H9 (cell line): ENCODE data around the gene CAVIN4. TPM values are rescaled to one million over a fixed set of nuclear protein-coding genes. Genes with fewer than 3 reads are reported as not detected.

ENCODE experiments used
- DNase-seq: peaks from one replicate; pipeline ENCODE4 v3.0.0-alpha.2; 2017
- H2AFZ ChIP-seq: one replicate; pipeline ENCODE4 v1.6.1; 2013; ENCODE audit warnings: mild to moderate bottlenecking, low read length, control low read depth, moderate library complexity
- H2AK5ac ChIP-seq: 2 replicates; pipeline ENCODE4 v1.6.1; 2013; ENCODE audit warnings: low read length, control low read depth, mixed read lengths; ENCODE audit not compliant: insufficient read length
- H2BK120ac ChIP-seq: one replicate; pipeline ENCODE4 v1.6.1; 2013; ENCODE audit warnings: low read depth, mild to moderate bottlenecking, low read length, control low read depth, inconsistent platforms; ENCODE audit not compliant: poor library complexity, severe bottlenecking
- H2BK12ac ChIP-seq: 2 replicates; pipeline ENCODE4 v1.6.1; 2013; ENCODE audit warnings: low read length, control low read depth, mixed read lengths, low read depth; ENCODE audit not compliant: insufficient read length
- H2BK15ac ChIP-seq: 2 replicates; pipeline ENCODE4 v1.6.1; 2013; ENCODE audit warnings: low read depth, low read length, control low read depth
- H2BK20ac ChIP-seq: one replicate; pipeline ENCODE4 v1.6.1; 2013; ENCODE audit warnings: low read depth, mild to moderate bottlenecking, low read length, control low read depth, inconsistent platforms; ENCODE audit not compliant: poor library complexity, severe bottlenecking
- H2BK5ac ChIP-seq: 2 replicates; pipeline ENCODE4 v1.6.1; 2013; ENCODE audit warnings: low read length, control low read depth, mixed read lengths; ENCODE audit not compliant: insufficient read length
- H3K14ac ChIP-seq: 2 replicates; pipeline ENCODE4 v1.6.1; 2013; ENCODE audit warnings: low read length, control low read depth; ENCODE audit not compliant: insufficient read depth
- H3K18ac ChIP-seq: 2 replicates; pipeline ENCODE4 v1.6.1; 2013; ENCODE audit warnings: low read depth, mild to moderate bottlenecking, mixed read lengths, low read length, control low read depth; ENCODE audit not compliant: insufficient read length
- H3K23ac ChIP-seq: 2 replicates; pipeline ENCODE4 v1.6.1; 2013; ENCODE audit warnings: low read length, control low read depth, mixed read lengths, low read depth; ENCODE audit not compliant: insufficient read length
- H3K23me2 ChIP-seq: 2 replicates; pipeline ENCODE4 v1.6.1; 2013; ENCODE audit warnings: low read depth, mild to moderate bottlenecking, mixed read lengths, low read length, control low read depth; ENCODE audit not compliant: insufficient read length, poor library complexity, severe bottlenecking
- H3K27ac ChIP-seq: 2 replicates; pipeline ENCODE4 v1.5.1; 2013; ENCODE audit warnings: low read length, control low read depth, mixed read lengths, low read depth; ENCODE audit not compliant: insufficient read length
- H3K27me3 ChIP-seq: 2 replicates; pipeline ENCODE4 v1.6.1; 2013; ENCODE audit warnings: low read length, control low read depth, inconsistent platforms; ENCODE audit not compliant: insufficient read depth
- H3K4ac ChIP-seq: 2 replicates; pipeline ENCODE4 v1.6.1; 2013; ENCODE audit warnings: low read depth, mild to moderate bottlenecking, control low read depth, inconsistent platforms, low read length, moderate library complexity
- H3K4me1 ChIP-seq: 2 replicates; pipeline ENCODE4 v1.6.1; 2013; ENCODE audit warnings: low read length, control low read depth, inconsistent platforms; ENCODE audit not compliant: insufficient read depth
- H3K4me2 ChIP-seq: 2 replicates; pipeline ENCODE4 v1.6.1; 2013; ENCODE audit warnings: low read length, control low read depth, mixed read lengths; ENCODE audit not compliant: insufficient read length, insufficient read depth
- H3K56ac ChIP-seq: 2 replicates; pipeline ENCODE4 v1.6.1; 2013; ENCODE audit warnings: low read depth, mild to moderate bottlenecking, mixed read lengths, low read length, control low read depth; ENCODE audit not compliant: insufficient read length
- H3K79me1 ChIP-seq: 2 replicates; pipeline ENCODE4 v1.6.1; 2013; ENCODE audit warnings: low read depth, mild to moderate bottlenecking, moderate library complexity, low read length, control low read depth, inconsistent platforms; ENCODE audit not compliant: insufficient read depth, poor library complexity, severe bottlenecking
- H3K79me2 ChIP-seq: 2 replicates; pipeline ENCODE4 v1.6.1; 2013; ENCODE audit warnings: low read length, control low read depth, inconsistent platforms; ENCODE audit not compliant: insufficient read depth
- H3K9ac ChIP-seq: 2 replicates; pipeline ENCODE4 v1.6.1; 2013; ENCODE audit warnings: low read length, control low read depth, mixed read lengths; ENCODE audit not compliant: insufficient read length; ENCODE audit errors: extremely low read depth
- H3K9me3 ChIP-seq: one replicate; pipeline ENCODE4 v1.6.1; 2013; ENCODE audit warnings: low read depth, low read length, inconsistent platforms; ENCODE audit not compliant: control insufficient read depth
- H3T11ph ChIP-seq: one replicate; pipeline ENCODE4 v1.6.1; 2013; ENCODE audit warnings: mild to moderate bottlenecking, low read length, control low read depth, inconsistent platforms
- H4K20me1 ChIP-seq: one replicate; pipeline ENCODE4 v1.6.1; 2013; ENCODE audit not compliant: control insufficient read depth, insufficient read length, insufficient read depth
- H4K5ac ChIP-seq: 2 replicates; pipeline ENCODE4 v1.6.1; 2013; ENCODE audit warnings: low read depth, mild to moderate bottlenecking, mixed read lengths, low read length, control low read depth; ENCODE audit not compliant: insufficient read length
- H4K8ac ChIP-seq: replicated peaks from 2 replicates; pipeline ENCODE4 v1.6.1; 2013; ENCODE audit warnings: low read length, control low read depth, mixed read lengths, low read depth; ENCODE audit not compliant: insufficient read length
- H4K91ac ChIP-seq: 2 replicates; pipeline ENCODE4 v1.6.1; 2013; ENCODE audit warnings: low read depth, mild to moderate bottlenecking, moderate library complexity, mixed read lengths, low read length, control low read depth; ENCODE audit not compliant: insufficient read length
- H3K27ac Mint-ChIP-seq, 3 experiments: 2 replicates in 2 of 3; 3 replicates in 1 of 3; pipeline ENCODE4 v1.8.0; 2020 to 2021; ENCODE audit warnings: mixed read lengths in 3 of 3, mild to moderate bottlenecking in 1 of 3, moderate library complexity in 1 of 3
- H3K27me3 Mint-ChIP-seq: 2 replicates; pipeline ENCODE4 v1.8.0; 2021; ENCODE audit warnings: low read depth, mild to moderate bottlenecking, moderate library complexity, mixed read lengths
- H3K36me3 Mint-ChIP-seq, 3 experiments: 2 replicates in 2 of 3; 3 replicates in 1 of 3; pipeline ENCODE4 v1.8.0; 2020 to 2021; ENCODE audit warnings: low read depth in 3 of 3, mixed read lengths in 3 of 3; ENCODE audit not compliant: insufficient read depth in 1 of 3
- H3K4me1 Mint-ChIP-seq, 2 experiments: 2 replicates each; pipeline ENCODE4 v1.8.0; 2020; ENCODE audit warnings: mixed read lengths in 2 of 2
- H3K4me3 Mint-ChIP-seq, 2 experiments: 2 replicates in 1 of 2; 3 replicates in 1 of 2; pipeline ENCODE4 v1.8.0; 2020 to 2021; ENCODE audit warnings: mild to moderate bottlenecking in 2 of 2, mixed read lengths in 2 of 2, moderate library complexity in 1 of 2
- H3K9me3 Mint-ChIP-seq, 2 experiments: 2 replicates in 1 of 2; 3 replicates in 1 of 2; pipeline ENCODE4 v1.8.0; 2020; ENCODE audit warnings: mild to moderate bottlenecking in 2 of 2, mixed read lengths in 2 of 2, moderate library complexity in 1 of 2
- WGBS: extraction: QIAGEN DNeasy Blood & Tissue Kit; methylation state at CpG from one replicate; pipeline ENCODE4 v1.1.7; 2013; ENCODE audit warnings: missing lambda C conversion rate, low lambda C conversion rate, mixed read lengths; ENCODE audit not compliant: insufficient read length; ENCODE audit errors: extremely low coverage; 5-methylcytosine and 5-hydroxymethylcytosine counted together
- total RNA-seq: library from RNA; stranded (reverse); gene quantifications from 2 replicates; pipeline ENCODE4 v1.2.1, GENCODE V29; 2021
- TF ChIP-seq, protein P1 (sequence below): fragments of 200-600 bp; sonication (generic); conservative IDR thresholded peaks from 3 replicates; pipeline ENCODE4 v1.8.0; 2021; ENCODE audit warnings: antibody characterized with exemption, mild to moderate bottlenecking

Gene CAVIN4
- total RNA-seq, 1 experiment from 2014 or later: 7.3 TPM

DNA sequence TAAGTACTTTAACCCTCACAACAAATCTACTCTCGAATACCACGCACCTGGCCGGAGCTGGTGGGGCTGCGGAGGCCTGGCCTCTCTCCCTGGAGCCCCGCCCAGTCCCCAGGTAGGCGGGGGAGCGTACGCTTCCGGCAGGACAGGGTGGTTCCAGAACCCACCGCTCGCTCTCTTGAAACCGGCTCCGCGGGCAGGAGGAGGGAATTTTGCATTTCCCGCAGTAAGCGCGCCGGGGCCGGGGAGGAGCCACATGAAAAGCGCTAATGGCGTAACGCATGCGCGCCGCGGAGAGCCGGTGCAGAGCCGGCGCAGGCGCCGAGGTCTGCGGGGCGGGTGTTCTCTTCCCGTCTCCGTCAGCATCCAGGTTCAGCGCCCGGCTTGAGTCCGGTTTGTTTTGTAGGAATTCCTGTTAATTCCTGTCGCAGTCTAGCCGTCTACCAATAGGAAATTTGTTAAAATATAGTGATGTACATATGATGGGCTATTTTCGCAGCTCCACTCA lies 20.8 kb downstream of the CAVIN4 start:
- Mint-ChIP-seq H3K4me1 (peaks cover 37 to 50% of the 10 kb centered on the region in 2 experiments), H3K27ac (peak overlapping the region in 2 of 3 experiments; percentile 51 to 87; a peak in 4 of 7 replicates), H3K27me3 (no peaks in the 10 kb centered on the region), H3K9me3 (peaks cover 2 to 6% of the 10 kb centered on the region in 2 experiments; a peak in 3 of 5 replicates), H3K36me3 (peaks cover 0 to 5% (median 0%) of the 10 kb centered on the region in 3 experiments; a peak in 1 of 7 replicates), H3K4me3 (peak overlapping the region; percentile 62 to 70)
- TF ChIP-seq, protein P1, sequence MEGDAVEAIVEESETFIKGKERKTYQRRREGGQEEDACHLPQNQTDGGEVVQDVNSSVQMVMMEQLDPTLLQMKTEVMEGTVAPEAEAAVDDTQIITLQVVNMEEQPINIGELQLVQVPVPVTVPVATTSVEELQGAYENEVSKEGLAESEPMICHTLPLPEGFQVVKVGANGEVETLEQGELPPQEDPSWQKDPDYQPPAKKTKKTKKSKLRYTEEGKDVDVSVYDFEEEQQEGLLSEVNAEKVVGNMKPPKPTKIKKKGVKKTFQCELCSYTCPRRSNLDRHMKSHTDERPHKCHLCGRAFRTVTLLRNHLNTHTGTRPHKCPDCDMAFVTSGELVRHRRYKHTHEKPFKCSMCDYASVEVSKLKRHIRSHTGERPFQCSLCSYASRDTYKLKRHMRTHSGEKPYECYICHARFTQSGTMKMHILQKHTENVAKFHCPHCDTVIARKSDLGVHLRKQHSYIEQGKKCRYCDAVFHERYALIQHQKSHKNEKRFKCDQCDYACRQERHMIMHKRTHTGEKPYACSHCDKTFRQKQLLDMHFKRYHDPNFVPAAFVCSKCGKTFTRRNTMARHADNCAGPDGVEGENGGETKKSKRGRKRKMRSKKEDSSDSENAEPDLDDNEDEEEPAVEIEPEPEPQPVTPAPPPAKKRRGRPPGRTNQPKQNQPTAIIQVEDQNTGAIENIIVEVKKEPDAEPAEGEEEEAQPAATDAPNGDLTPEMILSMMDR: no peak
- H4K91ac ChIP-seq: no peak overlapping the region
- H4K8ac ChIP-seq: no peak overlapping the region
- peak overlapping the region; percentile 58 for H3K4me2 ChIP-seq
- H3K79me1 ChIP-seq: no peaks in the 10 kb centered on the region
- no peak overlapping the region for H3K14ac ChIP-seq
- no peak overlapping the region for H3K4ac ChIP-seq
- no peak overlapping the region for H3K56ac ChIP-seq
- no peaks in the 10 kb centered on the region for H3K79me2 ChIP-seq
- no peak overlapping the region for H2BK12ac ChIP-seq
- no peak overlapping the region for H3K23ac ChIP-seq
- peaks cover 5% of the 10 kb centered on the region; the same call in 1 of the 2 replicates for H3K4me1 ChIP-seq
- no peaks in the 10 kb centered on the region for H3K27me3 ChIP-seq
- no peak overlapping the region for H3T11ph ChIP-seq
- no peak overlapping the region for H2BK20ac ChIP-seq
- H3K9ac ChIP-seq: peak overlapping the region; percentile 23
- H2AFZ ChIP-seq: no peak overlapping the region
- peaks cover 3% of the 10 kb centered on the region for H3K23me2 ChIP-seq
- H2BK120ac ChIP-seq: no peak overlapping the region
- no peaks in the 10 kb centered on the region for H4K20me1 ChIP-seq
- H3K9me3 ChIP-seq: no peaks in the 10 kb centered on the region
- WGBS: no CpG with 5 or more reads among the region's 41 CpGs
- no peak overlapping the region for H2AK5ac ChIP-seq
- H3K18ac ChIP-seq: no peak overlapping the region
- H2BK15ac ChIP-seq: no peak overlapping the region
- H4K5ac ChIP-seq: no peak overlapping the region
- H3K27ac ChIP-seq: no peak overlapping the region
- peak; percentile 98 for DNase-seq
- H2BK5ac ChIP-seq: no peak overlapping the region
